Measurements from ENCODE around the gene ZNF200. TPM values are rescaled to one million over a fixed set of nuclear protein-coding genes. Genes with fewer than 3 reads are reported as not detected.

ZNF200 gene
- total RNA-seq, 2 experiments from 2014 or later: 10.6 to 11.5 TPM

DNA sequence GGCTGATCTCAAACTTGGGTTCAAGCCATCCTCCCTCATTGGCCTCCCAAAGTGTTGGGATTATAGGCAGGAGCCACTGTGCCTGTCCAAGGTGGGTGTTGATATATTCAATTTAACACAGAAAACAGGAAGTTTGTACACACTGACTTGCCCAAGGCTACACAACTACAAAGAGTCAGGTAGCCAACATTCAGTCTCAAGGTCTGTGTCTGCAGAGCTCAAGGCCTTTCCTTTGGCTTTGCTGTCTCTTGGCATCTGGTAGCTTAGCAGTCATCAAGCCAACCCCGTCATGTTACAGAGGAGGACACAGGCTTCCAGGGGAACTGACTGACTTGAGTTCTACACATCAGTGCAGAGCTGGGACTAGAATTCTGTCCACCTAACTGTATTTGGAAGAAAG is 33.3 kb upstream of the ZNF200 start:
- H3K36me3 Mint-ChIP-seq: peaks cover 29% of the 10 kb centered on the region
- peaks cover 15% of the 10 kb centered on the region for H3K4me1 Mint-ChIP-seq (ENCODE audit: low read depth)
- H3K4me3 Mint-ChIP-seq: no peak overlapping the region
- no peaks in the 10 kb centered on the region for H3K27me3 Mint-ChIP-seq
- peaks cover 30% of the 10 kb centered on the region for H3K9me3 Mint-ChIP-seq
- intact Hi-C loops (cut with micrococcal nuclease): no loop called here
- ChIA-PET POLR2A (no interaction called here), CTCF (interaction anchor here (2.0 to 2.8 kb wide), 2 partner anchors 14 to 100 kb away, joined by 5 to 10 read pairs; no protein-coding TSS in a partner anchor)
- no peak for DNase-seq
- no peak overlapping the region for H3K27ac Mint-ChIP-seq

DNA sequence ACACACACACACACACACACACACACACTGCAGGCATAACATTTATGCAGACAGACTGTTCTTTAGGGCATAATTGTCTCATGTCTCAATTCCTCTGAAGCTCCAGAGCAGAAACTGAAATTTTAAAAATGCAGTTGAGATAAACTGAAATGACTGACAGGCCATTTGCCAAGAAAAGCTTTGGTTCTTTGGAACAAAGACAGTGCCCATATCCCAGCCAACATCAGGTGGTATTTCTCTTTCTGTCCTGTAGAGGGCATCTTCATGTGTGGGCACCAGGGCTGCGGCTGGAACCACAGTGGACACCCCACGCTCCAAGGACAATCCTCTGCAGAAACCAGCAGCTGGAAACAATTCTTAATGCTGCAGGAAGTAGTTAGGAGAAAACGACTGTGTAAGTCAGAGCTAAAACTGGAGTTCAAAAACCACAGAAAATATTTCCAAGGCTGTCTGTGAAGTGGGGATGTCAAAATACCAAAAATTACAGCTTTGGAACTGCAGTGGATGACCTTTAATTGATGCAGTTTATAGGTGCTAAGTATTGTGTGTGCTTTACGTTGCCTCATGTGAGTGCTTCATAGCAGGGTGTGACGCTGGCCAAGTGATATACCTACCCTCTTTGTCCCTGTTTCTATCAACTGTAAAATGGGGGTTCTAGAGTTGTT is 32.0 kb upstream of the ZNF200 start:
- Mint-ChIP-seq H3K9me3 (peaks cover 23% of the 10 kb centered on the region), H3K4me3 (no peak overlapping the region), H3K27ac (no peak overlapping the region), H3K36me3 (peaks cover 29% of the 10 kb centered on the region), H3K27me3 (no peaks in the 10 kb centered on the region), H3K4me1 (ENCODE audit: low read depth) (peaks cover 24% of the 10 kb centered on the region)
- ChIA-PET CTCF (interaction anchor here (0.6 to 2.8 kb wide), 12 partner anchors 10 to 190 kb away, joined by 3 to 10 read pairs (median 3); no protein-coding TSS in a partner anchor), POLR2A (interaction anchor here (1.1 to 1.2 kb wide), 3 partner anchors 15 to 133 kb away, joined by 3 read pairs; partner anchors contain the start of gene ZNF263)
- DNase-seq: no peak
- intact Hi-C loops (cut with micrococcal nuclease): no loop called here

DNA sequence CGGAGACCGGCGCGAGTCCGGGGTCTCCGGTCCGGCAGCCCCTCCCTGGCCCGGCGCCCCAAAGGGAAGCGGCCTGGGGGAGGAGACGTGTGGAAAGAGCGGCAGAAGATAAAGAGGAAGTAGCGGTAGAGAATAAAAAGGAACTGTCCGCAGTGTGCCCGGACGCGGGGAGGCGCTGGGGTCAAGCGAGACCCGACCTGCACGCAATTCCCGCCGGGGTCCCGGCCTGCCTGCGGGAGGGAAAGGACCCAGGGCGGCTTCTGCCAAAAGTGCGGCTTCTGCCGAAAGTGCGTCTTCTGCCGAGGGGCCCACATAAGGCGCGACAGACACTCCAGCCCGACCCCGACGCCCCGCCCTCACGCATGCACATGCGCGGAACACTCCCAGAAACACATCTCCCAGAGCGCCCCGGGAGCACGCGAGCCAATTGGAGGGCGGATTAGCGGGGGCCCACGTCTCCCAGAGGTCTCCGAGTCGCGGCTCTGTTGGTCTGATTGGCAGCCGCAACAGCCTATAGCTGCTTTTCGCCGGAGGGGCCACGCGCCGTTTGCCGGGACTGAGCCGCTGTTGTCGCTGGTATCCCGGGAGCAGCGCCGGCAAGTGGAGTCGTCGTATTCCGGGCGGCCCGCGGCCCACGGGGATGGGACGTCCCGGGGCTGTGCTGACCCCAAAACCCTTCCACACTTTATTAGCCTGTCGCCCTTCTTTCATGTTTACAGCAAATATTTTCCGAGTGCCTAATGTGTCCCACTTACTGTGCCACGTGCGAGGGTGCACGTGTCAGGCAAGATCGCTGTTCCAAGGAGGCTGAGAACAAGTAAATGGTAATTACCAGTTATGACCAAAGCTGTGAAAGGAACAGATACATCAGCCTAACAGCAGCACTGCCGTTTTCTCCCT is 29.4 kb upstream of the ZNF200 start:
- ChIA-PET CTCF (interaction anchor here (1.4 to 1.5 kb wide), 2 partner anchors 19 to 179 kb away, joined by 3 read pairs; partner anchors contain the start of genes NAA60, ZNF263 and ZNF597), POLR2A (interaction anchor here (0.6 to 3.0 kb wide), 9 partner anchors 19 to 245 kb away, joined by 3 to 25 read pairs (median 3); partner anchors contain the start of genes ZNF174, ZNF200, ZNF263 and ZSCAN32)
- peak; percentile 99 for DNase-seq
- Mint-ChIP-seq H3K27ac (peak overlapping the region; percentile 93), H3K27me3 (no peaks in the 10 kb centered on the region), H3K4me3 (peak overlapping the region; percentile 80), H3K36me3 (peaks cover 29% of the 10 kb centered on the region), H3K4me1 (ENCODE audit: low read depth) (peaks cover 24% of the 10 kb centered on the region), H3K9me3 (peaks cover 17% of the 10 kb centered on the region)
- intact Hi-C loops (cut with micrococcal nuclease): loop anchor here (1.0 to 5.0 kb wide), 9 partner anchors 19 to 242 kb away; partner anchors contain the start of genes HCFC1R1, THOC6, TNFRSF12A and ZNF200

DNA sequence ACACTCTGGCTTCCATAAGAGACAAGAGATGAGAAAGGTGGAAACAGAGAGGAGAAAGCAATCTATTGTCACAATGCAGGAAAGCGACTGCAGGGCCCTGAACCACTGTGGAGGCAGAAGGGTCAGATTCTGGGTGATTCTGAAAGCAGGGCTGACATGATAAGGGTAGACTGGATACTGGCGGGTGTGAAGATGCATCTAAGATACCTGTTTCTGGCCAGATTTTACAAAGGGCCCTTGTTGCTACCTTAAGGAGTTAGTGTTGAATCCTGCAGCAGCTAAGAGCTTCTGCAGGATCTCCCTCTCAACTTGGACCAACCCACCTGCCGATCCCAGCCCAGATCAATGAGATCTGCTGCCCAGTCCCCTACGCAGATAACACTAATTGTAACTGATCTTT is 27.6 kb upstream of the ZNF200 start:
- peak overlapping the region; percentile 80 for H3K4me3 Mint-ChIP-seq
- no peaks in the 10 kb centered on the region for H3K27me3 Mint-ChIP-seq
- intact Hi-C loops (cut with micrococcal nuclease): loop anchor here (5.0 kb wide), 2 partner anchors 90 to 240 kb away; partner anchors contain the start of genes HCFC1R1, THOC6 and TNFRSF12A
- H3K27ac Mint-ChIP-seq: peak overlapping the region; percentile 93
- ChIA-PET POLR2A (interaction anchor here (3.0 kb wide), 1 partner anchor 21 kb away, joined by 25 read pairs; the partner anchor contains the start of gene ZNF263), CTCF (no interaction called here)
- peaks cover 19% of the 10 kb centered on the region for H3K36me3 Mint-ChIP-seq
- H3K9me3 Mint-ChIP-seq: peaks cover 5% of the 10 kb centered on the region
- H3K4me1 Mint-ChIP-seq (ENCODE audit: low read depth): peaks cover 24% of the 10 kb centered on the region
- DNase-seq: no peak

DNA sequence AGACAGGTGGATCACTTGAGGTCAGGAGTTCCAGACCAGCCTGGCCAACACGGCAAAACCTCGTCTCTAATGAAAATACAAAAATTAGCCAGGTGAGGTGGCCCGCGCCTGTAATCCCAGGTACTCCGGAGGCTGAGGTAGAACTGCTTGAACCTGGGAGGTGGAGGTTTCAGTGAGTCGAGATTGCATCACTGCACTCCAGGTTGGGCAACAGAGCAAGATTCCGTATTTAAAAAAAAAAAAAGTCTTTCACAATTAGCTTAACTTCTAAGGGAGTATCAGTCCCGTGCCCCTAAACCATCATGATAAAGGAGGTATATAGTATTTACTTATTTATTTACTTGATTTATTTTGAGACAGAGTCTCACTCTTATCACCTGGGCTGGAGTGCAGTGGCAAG is 24.9 kb upstream of the ZNF200 start:
- H3K36me3 Mint-ChIP-seq: peaks cover 4% of the 10 kb centered on the region
- H3K27ac Mint-ChIP-seq: no peak overlapping the region
- ChIA-PET POLR2A (no interaction called here), CTCF (no interaction called here)
- H3K9me3 Mint-ChIP-seq: peaks cover 3% of the 10 kb centered on the region
- no peaks in the 10 kb centered on the region for H3K27me3 Mint-ChIP-seq
- no peak overlapping the region for H3K4me3 Mint-ChIP-seq
- intact Hi-C loops (cut with micrococcal nuclease): loop anchor here (5.0 kb wide), 2 partner anchors 88 to 238 kb away; partner anchors contain the start of genes HCFC1R1, THOC6 and TNFRSF12A
- H3K4me1 Mint-ChIP-seq (ENCODE audit: low read depth): peaks cover 19% of the 10 kb centered on the region
- no peak for DNase-seq

DNA sequence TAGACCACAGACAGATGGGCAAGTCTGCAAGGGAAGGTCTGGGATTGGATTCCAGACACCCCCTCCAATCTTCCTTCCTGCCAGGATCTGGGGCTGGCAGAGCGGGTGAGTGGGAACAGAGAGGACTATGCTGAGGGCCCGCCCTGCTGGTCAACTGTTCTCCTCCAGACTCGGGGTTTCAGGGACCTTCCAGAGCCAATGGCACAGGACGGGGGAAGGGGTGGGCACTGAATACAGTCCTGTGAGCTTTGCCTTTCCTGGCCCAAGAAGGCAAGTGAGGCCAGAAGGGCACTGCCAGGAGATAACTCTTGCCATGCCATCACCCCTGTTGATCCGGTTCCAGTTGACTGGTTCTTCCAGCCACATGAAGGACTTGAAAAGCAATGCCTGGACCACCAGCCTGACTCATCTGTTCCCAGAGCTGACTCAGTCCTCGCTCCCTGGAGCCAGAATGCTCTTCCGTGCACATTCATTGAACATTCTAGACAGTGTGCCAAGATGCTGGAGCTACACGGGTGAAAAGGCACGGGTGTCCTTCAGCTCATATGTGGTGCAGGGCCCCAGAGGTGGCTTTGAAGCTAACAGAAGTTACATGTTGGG is 22.0 kb upstream of the ZNF200 start:
- no peaks in the 10 kb centered on the region for H3K9me3 Mint-ChIP-seq
- H3K27me3 Mint-ChIP-seq: no peaks in the 10 kb centered on the region
- no peak overlapping the region for H3K27ac Mint-ChIP-seq
- no peak for DNase-seq
- no peak overlapping the region for H3K4me3 Mint-ChIP-seq
- H3K36me3 Mint-ChIP-seq: no peaks in the 10 kb centered on the region
- intact Hi-C loops (cut with micrococcal nuclease): no loop called here
- ChIA-PET POLR2A (no interaction called here), CTCF (interaction anchor here (1.5 kb wide), 1 partner anchor 10 kb away, joined by 8 read pairs; no protein-coding TSS in a partner anchor)
- no peaks in the 10 kb centered on the region for H3K4me1 Mint-ChIP-seq (ENCODE audit: low read depth)

DNA sequence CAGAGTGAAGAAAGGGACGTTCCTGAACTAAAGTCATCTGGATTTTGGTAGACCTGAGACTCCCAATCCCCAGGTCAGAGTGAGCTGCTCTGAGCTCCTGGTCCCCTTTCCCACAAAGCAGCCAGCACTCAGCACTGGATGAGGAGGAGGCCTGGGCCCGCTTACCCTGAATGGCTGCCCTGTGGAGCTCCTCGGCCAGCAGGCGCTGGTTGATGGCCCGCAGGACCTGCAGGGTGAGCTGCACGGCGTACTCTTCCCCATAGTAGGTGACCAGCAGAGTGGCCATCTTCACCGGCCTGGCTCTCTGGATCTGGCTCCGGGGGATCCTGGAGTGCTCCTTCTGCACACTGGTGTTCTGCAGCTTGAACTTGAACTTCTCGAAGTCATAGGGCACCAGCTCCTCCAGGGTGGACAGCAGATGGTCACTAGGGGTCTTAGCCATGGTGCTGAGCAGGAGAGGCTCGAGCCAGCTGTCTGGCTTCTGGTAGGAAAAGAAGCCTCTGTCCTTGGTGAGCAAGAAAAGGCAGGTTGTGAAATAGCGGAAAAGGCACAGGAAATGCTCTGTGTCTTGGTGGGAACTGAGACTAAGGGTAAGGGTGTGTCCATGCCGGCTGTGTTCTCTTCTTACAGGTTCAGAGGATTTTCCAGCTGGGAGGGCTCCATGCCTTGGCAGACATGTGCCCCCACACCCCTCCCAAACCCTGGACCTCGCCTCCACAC is 21.3 kb upstream of the ZNF200 start, which contains the start of gene MEFV:
MEFV (minus strand) TSS at position 488 of the 720 bp plus-strand sequence; CDS start at position 442, 46 bp downstream.
- Mint-ChIP-seq H3K4me1 (ENCODE audit: low read depth) (no peaks in the 10 kb centered on the region), H3K36me3 (no peaks in the 10 kb centered on the region), H3K9me3 (no peaks in the 10 kb centered on the region), H3K4me3 (no peak within 1 kb of the TSS), H3K27me3 (no peaks in the 10 kb centered on the region), H3K27ac (no peak within 1 kb of the TSS)
- POLR2A ChIA-PET: no interaction called here
- DNase-seq: no peak
- intact Hi-C loops (cut with micrococcal nuclease): no loop called here
- CTCF ChIA-PET: interaction anchor here (1.5 kb wide), 1 partner anchor 11 kb away, joined by 8 read pairs; no protein-coding TSS in a partner anchor

DNA sequence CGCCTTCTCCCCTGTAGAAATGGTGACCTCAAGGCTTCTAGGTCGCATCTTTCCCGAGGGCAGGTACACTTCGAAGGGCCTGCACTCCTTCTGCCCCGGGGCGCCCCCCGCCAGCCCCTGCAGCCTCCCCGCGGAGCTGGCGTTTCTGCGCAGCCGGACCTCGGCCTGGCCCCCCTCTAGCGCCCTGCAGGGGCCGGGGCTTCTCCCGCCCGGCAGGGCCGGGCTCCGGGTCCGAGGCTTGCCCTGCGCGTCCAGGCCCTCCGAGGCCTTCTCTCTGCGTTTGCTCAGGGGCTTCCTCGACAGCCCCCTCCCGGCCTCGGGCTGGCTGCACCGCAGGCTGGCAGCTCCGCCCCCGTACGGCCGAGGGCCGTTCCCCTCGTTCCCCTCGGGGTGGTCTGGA is 19.4 kb upstream of the ZNF200 start:
- Mint-ChIP-seq H3K9me3 (no peaks in the 10 kb centered on the region), H3K27ac (no peak overlapping the region), H3K36me3 (no peaks in the 10 kb centered on the region), H3K27me3 (no peaks in the 10 kb centered on the region), H3K4me3 (no peak overlapping the region), H3K4me1 (ENCODE audit: low read depth) (no peaks in the 10 kb centered on the region)
- intact Hi-C loops (cut with micrococcal nuclease): no loop called here
- ChIA-PET POLR2A (no interaction called here), CTCF (no interaction called here)
- no peak for DNase-seq

DNA sequence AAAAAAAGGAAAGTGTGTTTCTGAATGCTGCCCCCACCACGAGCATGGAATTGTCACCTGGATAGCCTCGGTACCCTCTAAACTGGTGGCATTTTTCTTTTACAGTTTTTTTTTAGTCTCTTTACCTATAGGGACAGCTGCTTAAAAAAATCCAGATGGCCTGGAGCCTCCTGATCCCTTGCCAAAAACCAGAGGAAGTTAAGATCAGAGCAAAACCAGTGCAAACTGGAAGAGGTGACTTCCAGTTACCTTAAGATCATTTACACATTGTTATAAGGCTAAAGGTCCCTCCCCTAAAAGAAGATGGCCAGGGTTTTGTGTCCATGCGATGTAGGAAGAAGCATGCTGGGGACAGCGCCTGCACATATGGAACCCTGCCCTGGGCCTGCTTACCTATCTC is 18.0 kb upstream of the ZNF200 start:
- CTCF ChIA-PET: no interaction called here
- Mint-ChIP-seq H3K4me3 (no peak overlapping the region), H3K9me3 (no peaks in the 10 kb centered on the region), H3K27ac (no peak overlapping the region), H3K36me3 (no peaks in the 10 kb centered on the region), H3K4me1 (ENCODE audit: low read depth) (no peaks in the 10 kb centered on the region), H3K27me3 (no peaks in the 10 kb centered on the region)
- POLR2A ChIA-PET: no interaction called here
- no peak for DNase-seq
- intact Hi-C loops (cut with micrococcal nuclease): no loop called here

DNA sequence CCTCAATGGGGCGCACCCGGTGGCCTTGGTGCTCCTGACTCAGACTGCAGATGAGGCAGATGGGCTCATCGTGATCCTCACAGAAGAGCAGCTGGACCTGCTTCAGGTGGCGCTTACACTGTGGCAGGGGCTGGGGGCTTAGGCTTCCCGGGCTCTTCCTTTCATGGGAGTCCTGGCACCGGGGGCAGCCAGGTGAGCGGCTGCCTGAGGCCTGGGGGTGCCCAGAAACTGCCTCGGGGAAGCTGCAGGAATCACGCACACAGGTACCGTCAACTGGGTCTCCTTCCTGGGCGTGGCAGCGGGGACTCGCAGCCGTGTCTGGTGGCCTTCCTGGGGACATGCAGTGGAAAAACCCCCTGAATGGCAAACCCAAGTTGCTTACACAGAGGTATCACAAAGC is 14.5 kb upstream of the ZNF200 start:
- peaks cover 1% of the 10 kb centered on the region for H3K27me3 Mint-ChIP-seq
- H3K4me3 Mint-ChIP-seq: no peak overlapping the region
- intact Hi-C loops (cut with micrococcal nuclease): no loop called here
- no peaks in the 10 kb centered on the region for H3K36me3 Mint-ChIP-seq
- ChIA-PET CTCF (no interaction called here), POLR2A (no interaction called here)
- no peaks in the 10 kb centered on the region for H3K9me3 Mint-ChIP-seq
- DNase-seq: no peak
- no peak overlapping the region for H3K27ac Mint-ChIP-seq
- no peaks in the 10 kb centered on the region for H3K4me1 Mint-ChIP-seq (ENCODE audit: low read depth)

DNA sequence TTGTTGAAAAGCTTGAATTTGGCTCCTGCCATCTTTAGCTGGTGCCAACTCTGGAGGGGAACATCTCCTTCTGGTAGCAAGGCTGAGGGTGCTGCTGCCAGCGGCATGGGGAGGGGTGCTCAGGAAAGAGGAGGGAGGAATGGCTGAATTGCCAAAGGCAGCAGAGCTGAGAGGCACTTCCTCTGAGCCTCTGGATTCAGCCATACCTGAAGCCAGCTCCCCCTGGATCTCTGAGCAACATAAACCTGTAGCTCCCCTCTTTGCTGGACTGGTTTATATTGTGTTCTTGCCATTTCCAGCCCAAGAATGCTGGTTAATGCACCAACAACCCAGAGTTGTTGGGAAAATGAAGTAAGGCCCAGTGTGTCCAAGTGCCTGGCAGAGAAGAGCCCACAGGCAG is 14.1 kb upstream of the ZNF200 start:
- no peaks in the 10 kb centered on the region for H3K36me3 Mint-ChIP-seq
- ChIA-PET POLR2A (no interaction called here), CTCF (no interaction called here)
- no peak for DNase-seq
- H3K4me1 Mint-ChIP-seq (ENCODE audit: low read depth): no peaks in the 10 kb centered on the region
- peaks cover 1% of the 10 kb centered on the region for H3K27me3 Mint-ChIP-seq
- H3K9me3 Mint-ChIP-seq: no peaks in the 10 kb centered on the region
- intact Hi-C loops (cut with micrococcal nuclease): no loop called here
- no peak overlapping the region for H3K4me3 Mint-ChIP-seq
- H3K27ac Mint-ChIP-seq: no peak overlapping the region

Measured in activated CD4-positive, alpha-beta memory T cell treated with anti-CD3 and anti-CD28 coated beads for 36 hours (primary cell).